Measurements from ENCODE around the gene ZDHHC19.

Gene ZDHHC19

GRCh38 chr3:196180346-196180745, 30.9 kb downstream of the ZDHHC19 start:
- TF ChIP-seq ZFX (IDR thresholded peaks at IDR 0.05; ENCODE audit: borderline replicate concordance) (no peak), CTCF (IDR thresholded peaks at IDR 0.05) (no peak)
- no peak overlapping the region for H3K27ac ChIP-seq

GRCh38 chr3:196179380-196180308, 31.6 kb downstream of the ZDHHC19 start:
- TF ChIP-seq ZFX (IDR thresholded peaks at IDR 0.05; ENCODE audit: borderline replicate concordance): no peak
- TF ChIP-seq CTCF (IDR thresholded peaks at IDR 0.05): no peak
- H3K27ac ChIP-seq: no peak overlapping the region

DNA sequence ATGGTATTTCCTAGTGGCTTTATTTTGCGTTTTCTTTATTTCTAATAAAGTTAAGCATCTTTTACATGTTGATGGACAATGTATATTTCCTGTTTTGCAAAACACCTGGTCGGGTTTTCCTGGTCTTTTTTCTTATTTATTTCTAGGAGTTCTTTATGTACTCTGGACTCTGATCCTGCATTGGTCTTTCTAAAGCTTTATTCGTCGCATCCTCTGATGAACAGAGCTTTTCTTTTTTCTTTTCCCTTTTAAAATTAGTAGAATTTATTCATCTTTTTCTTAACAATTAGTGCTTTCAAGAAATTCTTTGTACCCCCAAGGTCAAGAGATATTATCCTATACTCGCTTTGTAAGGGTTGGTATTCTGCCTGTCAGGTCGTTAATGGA, 32.2 kb downstream of the ZDHHC19 start:
- no peak overlapping the region for H3K27ac ChIP-seq
- TF ChIP-seq ZFX (IDR thresholded peaks at IDR 0.05; ENCODE audit: borderline replicate concordance) (no peak), CTCF (IDR thresholded peaks at IDR 0.05) (no peak)

DNA sequence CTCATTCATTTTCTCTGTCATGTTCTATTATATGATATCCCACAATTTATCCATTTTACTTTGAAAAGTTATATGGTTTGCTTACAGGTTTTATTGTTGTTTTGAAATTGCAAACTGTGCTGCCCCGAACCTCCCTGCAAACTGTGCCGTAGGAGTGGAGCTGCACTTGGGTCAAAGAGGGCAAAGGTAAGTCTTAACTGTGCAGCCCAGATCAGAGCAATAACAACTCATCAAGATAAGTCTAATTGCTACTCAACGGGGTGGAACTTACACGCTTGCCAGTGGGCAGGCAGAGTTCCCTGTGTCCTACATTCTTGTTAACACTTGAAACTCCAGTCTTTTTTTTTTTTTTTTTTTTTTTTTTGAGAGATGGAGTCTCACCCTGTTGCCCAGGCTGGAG, 33.2 kb downstream of the ZDHHC19 start:
- H3K27ac ChIP-seq: no peak overlapping the region
- TF ChIP-seq ZFX (IDR thresholded peaks at IDR 0.05; ENCODE audit: borderline replicate concordance): no peak

GRCh38 chr3:196177567-196177966, 33.6 kb downstream of the ZDHHC19 start:
- H3K27ac ChIP-seq: no peak overlapping the region
- no peak for TF ChIP-seq ZFX (IDR thresholded peaks at IDR 0.05; ENCODE audit: borderline replicate concordance)
- TF ChIP-seq CTCF (IDR thresholded peaks at IDR 0.05): no peak

DNA sequence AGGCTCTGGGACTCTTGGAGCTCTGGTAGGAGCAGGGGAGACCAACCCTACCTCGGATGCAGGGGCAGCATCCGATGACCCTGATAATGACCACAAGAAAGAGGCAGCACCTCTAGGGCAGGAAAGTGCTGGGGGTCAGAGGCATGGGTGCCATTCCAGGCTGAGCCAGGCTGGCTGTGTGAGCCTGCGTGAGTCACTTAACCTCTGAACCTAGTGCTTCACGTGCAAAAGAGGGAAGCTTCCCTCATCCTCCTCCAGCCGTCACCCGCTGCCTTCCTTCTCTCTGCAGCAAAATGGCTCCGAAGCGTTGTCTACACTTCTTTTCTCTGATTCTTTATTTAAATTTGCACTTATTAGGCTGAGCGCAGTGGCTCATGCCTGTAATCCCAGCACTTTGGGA, 35.5 kb downstream of the ZDHHC19 start:
- H3K27ac ChIP-seq: no peak overlapping the region
- TF ChIP-seq ZFX (IDR thresholded peaks at IDR 0.05; ENCODE audit: borderline replicate concordance) (no peak), CTCF (IDR thresholded peaks at IDR 0.05) (no peak)

DNA sequence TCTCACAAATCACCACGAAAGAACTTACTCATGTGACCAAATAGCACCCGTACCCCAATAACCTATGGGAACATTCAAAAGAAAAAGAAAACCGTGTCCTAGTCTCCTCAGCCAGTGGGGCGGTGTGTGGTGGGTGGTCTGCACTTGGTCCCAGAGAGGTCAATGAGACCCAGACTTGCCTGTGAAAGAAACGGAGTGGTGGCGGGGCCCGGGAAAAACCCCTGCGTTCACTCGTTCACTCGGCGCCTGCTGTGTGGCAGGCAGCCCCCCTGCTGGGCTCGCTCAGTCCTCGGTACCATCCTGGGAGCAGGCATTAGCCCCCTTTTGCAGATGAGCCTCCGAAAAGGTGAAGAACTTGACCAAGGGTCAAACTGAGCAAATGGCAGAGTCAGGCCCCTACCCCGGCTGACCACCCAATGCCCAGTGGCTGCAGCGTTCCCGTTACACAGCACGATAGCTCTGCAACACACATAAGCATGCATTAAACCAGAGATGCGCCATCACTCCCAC, 36.0 kb downstream of the ZDHHC19 start:
- H3K27ac ChIP-seq: no peak overlapping the region
- TF ChIP-seq CTCF (IDR thresholded peaks at IDR 0.05) (no peak), ZFX (IDR thresholded peaks at IDR 0.05; ENCODE audit: borderline replicate concordance) (no peak)
